ENCODE measurements around the gene C10orf95.
A peak's percentile ranks its signal among the peaks of the same experiment; 100 is the strongest.
"Not testable (repeated sequence)": the region's sequence is repeated elsewhere in the genome, so short reads cannot be mapped to it uniquely, and the experiment has no call there.

Gene C10orf95

GRCh38 chr10:102451105-102451969 is at the start of gene C10orf95:
Gene C10orf95, minus strand, starts transcription at chr10:102451543. Its CDS starts 450 bp downstream, at chr10:102451093.
- CTCF ChIA-PET: interaction anchor here (0.7 to 2.2 kb wide), 8 partner anchors 11 to 282 kb away, joined by 3 to 9 read pairs (median 4); partner anchors contain the start of genes CUEDC2 and FBXL15
- Mint-ChIP-seq H3K4me3 (peak within 1 kb of the TSS; percentile 95), H3K4me1 (peaks cover 38% of the 10 kb centered on the region), H3K27me3 (no peaks in the 10 kb centered on the region), H3K36me3 (peaks cover 27% of the 10 kb centered on the region), H3K27ac (peak within 1 kb of the TSS; percentile 64), H3K9me3 (no peaks in the 10 kb centered on the region)
- DNase-seq: no peak

GRCh38 chr10:102500686-102501085 is 49.3 kb upstream of the C10orf95 start:
- Mint-ChIP-seq H3K4me1 (peaks cover 28% of the 10 kb centered on the region), H3K36me3 (peaks cover 15% of the 10 kb centered on the region)
- not testable (repeated sequence) for H3K4me3 Mint-ChIP-seq, H3K27me3 Mint-ChIP-seq, DNase-seq, H3K27ac Mint-ChIP-seq, H3K9me3 Mint-ChIP-seq
- CTCF ChIA-PET: interaction anchor here (0.6 to 5.3 kb wide), 4 partner anchors 82 to 271 kb away, joined by 3 to 84 read pairs (median 4); no protein-coding TSS in a partner anchor

GRCh38 chr10:102499356-102499755 is 48.0 kb upstream of the C10orf95 start:
- peaks cover 16% of the 10 kb centered on the region for H3K4me1 Mint-ChIP-seq
- H3K27ac Mint-ChIP-seq: no peak overlapping the region
- CTCF ChIA-PET: interaction anchor here (0.6 kb wide), 1 partner anchor 115 kb away, joined by 3 read pairs; no protein-coding TSS in a partner anchor
- peak overlapping the region; percentile 18 for H3K4me3 Mint-ChIP-seq
- no peaks in the 10 kb centered on the region for H3K27me3 Mint-ChIP-seq
- H3K9me3 Mint-ChIP-seq: no peaks in the 10 kb centered on the region
- H3K36me3 Mint-ChIP-seq: peaks cover 9% of the 10 kb centered on the region
- no peak for DNase-seq

GRCh38 chr10:102497545-102497944 is 46.2 kb upstream of the C10orf95 start:
- Mint-ChIP-seq H3K4me3 (no peak overlapping the region), H3K4me1 (peaks cover 25% of the 10 kb centered on the region), H3K27me3 (no peaks in the 10 kb centered on the region), H3K27ac (no peak overlapping the region), H3K36me3 (peaks cover 8% of the 10 kb centered on the region), H3K9me3 (no peaks in the 10 kb centered on the region)
- CTCF ChIA-PET: interaction anchor here (0.8 to 1.8 kb wide), 2 partner anchors 86 to 178 kb away, joined by 4 read pairs; no protein-coding TSS in a partner anchor
- no peak for DNase-seq

GRCh38 chr10:102493771-102494170 is 42.4 kb upstream of the C10orf95 start:
- H3K27me3 Mint-ChIP-seq: no peaks in the 10 kb centered on the region
- peaks cover 19% of the 10 kb centered on the region for H3K4me1 Mint-ChIP-seq
- no peak overlapping the region for H3K27ac Mint-ChIP-seq
- H3K4me3 Mint-ChIP-seq: no peak overlapping the region
- CTCF ChIA-PET: interaction anchor here (1.4 to 1.5 kb wide), 2 partner anchors 71 to 90 kb away, joined by 3 to 5 read pairs; no protein-coding TSS in a partner anchor
- peaks cover 12% of the 10 kb centered on the region for H3K36me3 Mint-ChIP-seq
- H3K9me3 Mint-ChIP-seq: no peaks in the 10 kb centered on the region
- DNase-seq: no peak

- DNase-seq: no peak
- Mint-ChIP-seq H3K9me3 (no peaks in the 10 kb centered on the region), H3K27me3 (no peaks in the 10 kb centered on the region), H3K36me3 (peaks cover 16% of the 10 kb centered on the region), H3K4me1 (peaks cover 14% of the 10 kb centered on the region), H3K4me3 (no peak overlapping the region), H3K27ac (no peak overlapping the region)
- CTCF ChIA-PET: interaction anchor here (0.7 to 1.5 kb wide), 2 partner anchors 14 to 91 kb away, joined by 3 to 5 read pairs; no protein-coding TSS in a partner anchor
Observed at GRCh38 chr10:102492983-102493382, 41.6 kb upstream of the C10orf95 start.

GRCh38 chr10:102492344-102492939 is 41.1 kb upstream of the C10orf95 start:
- Mint-ChIP-seq H3K36me3 (peaks cover 19% of the 10 kb centered on the region), H3K27ac (no peak overlapping the region), H3K4me1 (peaks cover 12% of the 10 kb centered on the region), H3K4me3 (no peak overlapping the region), H3K27me3 (no peaks in the 10 kb centered on the region), H3K9me3 (no peaks in the 10 kb centered on the region)
- DNase-seq: no peak
- CTCF ChIA-PET: interaction anchor here (0.7 kb wide), 1 partner anchor 14 kb away, joined by 3 read pairs; no protein-coding TSS in a partner anchor

GRCh38 chr10:102491136-102491535 is 39.8 kb upstream of the C10orf95 start:
- Mint-ChIP-seq H3K9me3 (no peaks in the 10 kb centered on the region), H3K27ac (no peak overlapping the region), H3K27me3 (no peaks in the 10 kb centered on the region), H3K4me1 (peaks cover 12% of the 10 kb centered on the region), H3K4me3 (no peak overlapping the region), H3K36me3 (peaks cover 22% of the 10 kb centered on the region)
- CTCF ChIA-PET: interaction anchor here (1.1 to 1.2 kb wide), 2 partner anchors 13 to 260 kb away, joined by 3 read pairs; no protein-coding TSS in a partner anchor
- no peak for DNase-seq

GRCh38 chr10:102485093-102485784 is 33.9 kb upstream of the C10orf95 start:
- CTCF ChIA-PET: interaction anchor here (0.7 kb wide), 1 partner anchor 133 kb away, joined by 4 read pairs; no protein-coding TSS in a partner anchor
- peaks cover 59% of the 10 kb centered on the region for H3K36me3 Mint-ChIP-seq
- no peak for DNase-seq

GRCh38 chr10:102484021-102484420 is 32.7 kb upstream of the C10orf95 start:
- Mint-ChIP-seq H3K27ac (no peak overlapping the region), H3K36me3 (peaks cover 62% of the 10 kb centered on the region), H3K4me1 (peaks cover 1% of the 10 kb centered on the region), H3K9me3 (no peaks in the 10 kb centered on the region), H3K27me3 (no peaks in the 10 kb centered on the region), H3K4me3 (no peak overlapping the region)
- CTCF ChIA-PET: interaction anchor here (1.0 to 1.4 kb wide), 2 partner anchors 20 to 254 kb away, joined by 3 read pairs; partner anchors contain the start of gene SUFU
- no peak for DNase-seq

More at GRCh38 chr10:102485093-102485784, 33.9 kb upstream of the C10orf95 start:
- no peak overlapping the region for H3K27ac Mint-ChIP-seq
- no peaks in the 10 kb centered on the region for H3K4me1 Mint-ChIP-seq
- H3K9me3 Mint-ChIP-seq: no peaks in the 10 kb centered on the region
- H3K27me3 Mint-ChIP-seq: no peaks in the 10 kb centered on the region
- H3K4me3 Mint-ChIP-seq: no peak overlapping the region

- Mint-ChIP-seq H3K4me3 (no peak overlapping the region), H3K27me3 (no peaks in the 10 kb centered on the region), H3K27ac (no peak overlapping the region), H3K9me3 (no peaks in the 10 kb centered on the region), H3K4me1 (peaks cover 13% of the 10 kb centered on the region), H3K36me3 (peaks cover 50% of the 10 kb centered on the region)
- CTCF ChIA-PET: interaction anchor here (1.0 to 3.7 kb wide), 11 partner anchors 11 to 250 kb away, joined by 4 to 42 read pairs (median 13); partner anchors contain the start of gene SUFU
- no peak for DNase-seq
Observed at GRCh38 chr10:102480396-102480795, 29.1 kb upstream of the C10orf95 start.

GRCh38 chr10:102479651-102480050 is 28.3 kb upstream of the C10orf95 start:
- no peak for DNase-seq
- peak overlapping the region; percentile 37 for H3K27ac Mint-ChIP-seq
- CTCF ChIA-PET: interaction anchor here (0.5 to 3.7 kb wide), 24 partner anchors 11 to 312 kb away, joined by 3 to 42 read pairs (median 6); partner anchors contain the start of genes SUFU and WBP1L
- H3K27me3 Mint-ChIP-seq: no peaks in the 10 kb centered on the region
- peaks cover 16% of the 10 kb centered on the region for H3K4me1 Mint-ChIP-seq
- H3K4me3 Mint-ChIP-seq: no peak overlapping the region
- H3K9me3 Mint-ChIP-seq: no peaks in the 10 kb centered on the region
- H3K36me3 Mint-ChIP-seq: peaks cover 46% of the 10 kb centered on the region

GRCh38 chr10:102476466-102477141 is 25.3 kb upstream of the C10orf95 start:
- no peaks in the 10 kb centered on the region for H3K27me3 Mint-ChIP-seq
- peak overlapping the region; percentile 14 for H3K27ac Mint-ChIP-seq
- no peak overlapping the region for H3K4me3 Mint-ChIP-seq
- peaks cover 32% of the 10 kb centered on the region for H3K36me3 Mint-ChIP-seq
- peak; percentile 43 for DNase-seq
- no peaks in the 10 kb centered on the region for H3K9me3 Mint-ChIP-seq
- CTCF ChIA-PET: interaction anchor here (3.7 kb wide), 1 partner anchor 7 kb away, joined by 13 read pairs; no protein-coding TSS in a partner anchor
- H3K4me1 Mint-ChIP-seq: peaks cover 29% of the 10 kb centered on the region

All from activated naive CD4-positive, alpha-beta T cell treated with anti-CD3 and anti-CD28 coated beads, Interleukin-2, amount 10 ng/mL, durations not matched to agents 7 days and 5 days (primary cell).